Transverse colon (tissue), 4 donors: Measurements from ENCODE around the gene CELA3B.

Source experiments
- POLR2AphosphoS5 ChIP-seq, 3 donors: sonication (generic); formaldehyde crosslinking; IDR thresholded peaks; one replicate each; pipeline ENCODE4 v1.6.1; 2016; ENCODE audit warnings: antibody characterized with exemption in 3 of 3
- TF ChIP-seq, protein P1 (sequence below), 5 experiments: fragments of 200-600 bp in 3 of 5; fragments of 450-650 bp in 2 of 5; sonication (generic) in 3 of 5; IDR thresholded peaks; 1 replicate in 2 of 5; 2 replicates in 3 of 5; pipeline ENCODE4 v1.5.1; 2016 to 2017; ENCODE audit warnings: antibody characterized with exemption in 5 of 5, inconsistent platforms in 3 of 5, mild to moderate bottlenecking in 2 of 5, moderate library complexity in 1 of 5

DNA sequence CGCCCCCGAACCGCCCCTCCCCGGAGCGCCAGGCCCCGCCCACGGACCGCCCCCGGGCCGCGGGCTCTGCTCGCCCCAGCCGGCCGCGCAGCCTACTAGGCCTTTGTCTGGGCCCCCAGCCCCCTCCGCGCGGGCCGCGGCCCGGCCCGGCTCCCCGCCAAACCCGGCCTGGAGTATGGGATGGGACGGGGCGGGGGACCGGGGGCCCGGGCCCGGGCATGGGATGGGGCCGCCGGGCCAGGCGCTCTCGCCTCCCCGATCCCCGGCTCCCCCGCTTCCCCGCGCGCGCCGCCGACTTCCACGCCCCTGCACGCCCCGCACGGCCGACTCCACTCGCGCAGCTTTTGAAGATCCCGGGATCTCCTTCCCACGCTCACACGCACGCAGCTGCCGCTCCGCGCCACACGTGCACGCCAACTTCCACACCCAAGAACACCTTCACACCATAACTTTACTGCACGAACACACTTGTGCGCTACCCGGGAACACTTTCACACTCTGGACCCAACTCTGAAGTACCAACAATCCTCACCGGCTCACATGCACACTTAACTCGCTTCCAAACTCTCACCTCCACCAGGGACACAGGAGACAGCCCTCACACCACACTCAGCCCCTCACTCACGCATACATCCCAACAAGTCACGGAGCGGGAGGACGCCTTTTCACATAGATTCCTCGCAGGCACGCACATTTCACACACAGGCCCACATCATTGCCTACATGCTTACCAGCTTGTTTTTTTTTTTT lies 39.3 kb upstream of the CELA3B start:
- TF ChIP-seq, protein P1, sequence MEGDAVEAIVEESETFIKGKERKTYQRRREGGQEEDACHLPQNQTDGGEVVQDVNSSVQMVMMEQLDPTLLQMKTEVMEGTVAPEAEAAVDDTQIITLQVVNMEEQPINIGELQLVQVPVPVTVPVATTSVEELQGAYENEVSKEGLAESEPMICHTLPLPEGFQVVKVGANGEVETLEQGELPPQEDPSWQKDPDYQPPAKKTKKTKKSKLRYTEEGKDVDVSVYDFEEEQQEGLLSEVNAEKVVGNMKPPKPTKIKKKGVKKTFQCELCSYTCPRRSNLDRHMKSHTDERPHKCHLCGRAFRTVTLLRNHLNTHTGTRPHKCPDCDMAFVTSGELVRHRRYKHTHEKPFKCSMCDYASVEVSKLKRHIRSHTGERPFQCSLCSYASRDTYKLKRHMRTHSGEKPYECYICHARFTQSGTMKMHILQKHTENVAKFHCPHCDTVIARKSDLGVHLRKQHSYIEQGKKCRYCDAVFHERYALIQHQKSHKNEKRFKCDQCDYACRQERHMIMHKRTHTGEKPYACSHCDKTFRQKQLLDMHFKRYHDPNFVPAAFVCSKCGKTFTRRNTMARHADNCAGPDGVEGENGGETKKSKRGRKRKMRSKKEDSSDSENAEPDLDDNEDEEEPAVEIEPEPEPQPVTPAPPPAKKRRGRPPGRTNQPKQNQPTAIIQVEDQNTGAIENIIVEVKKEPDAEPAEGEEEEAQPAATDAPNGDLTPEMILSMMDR (IDR thresholded peaks at IDR 0.05): no peak
- peak in 1 of 3 donors; percentile 71 for TF ChIP-seq POLR2AphosphoS5 (IDR thresholded peaks at IDR 0.05)
